ENCODE measurements around the gene IL20.

- no peak for TF ChIP-seq POLR2A (IDR thresholded peaks at IDR 0.05; ENCODE audit: low read depth, low read length)
- no peak for TF ChIP-seq TAF1 (IDR thresholded peaks at IDR 0.05; ENCODE audit: low read depth, low read length)
- no peak for TF ChIP-seq POLR2AphosphoS5 (IDR thresholded peaks at IDR 0.05; ENCODE audit: low read depth, low read length)
- no peak for TF ChIP-seq SPI1 (IDR thresholded peaks at IDR 0.05; ENCODE audit: low read depth, low read length)
Measured at GRCh38 chr1:206821493-206821892, 43.9 kb upstream of the IL20 start.

Data from GM12891 (cell line).